Measurements from ENCODE around the gene C11orf24.

DNA sequence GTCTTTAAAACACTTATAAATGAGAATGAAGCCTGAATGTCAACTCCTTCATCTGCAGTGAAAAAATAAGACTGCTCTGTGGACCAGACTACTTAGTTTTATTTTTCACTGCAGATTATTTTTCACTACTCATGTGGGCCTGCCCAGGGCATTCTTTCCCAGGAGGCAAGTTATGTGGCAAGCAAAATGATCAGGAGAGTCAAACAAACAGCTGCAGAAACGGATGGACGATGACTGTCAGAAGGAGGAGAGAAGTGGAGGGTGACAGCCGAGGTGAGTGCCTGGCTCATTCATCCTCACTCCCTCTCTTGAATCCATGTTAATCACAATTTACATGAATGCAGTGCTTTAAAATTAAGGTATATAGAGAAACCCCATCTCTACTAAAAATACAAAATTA is 34.9 kb upstream of the C11orf24 start:
- TF ChIP-seq, protein P1, sequence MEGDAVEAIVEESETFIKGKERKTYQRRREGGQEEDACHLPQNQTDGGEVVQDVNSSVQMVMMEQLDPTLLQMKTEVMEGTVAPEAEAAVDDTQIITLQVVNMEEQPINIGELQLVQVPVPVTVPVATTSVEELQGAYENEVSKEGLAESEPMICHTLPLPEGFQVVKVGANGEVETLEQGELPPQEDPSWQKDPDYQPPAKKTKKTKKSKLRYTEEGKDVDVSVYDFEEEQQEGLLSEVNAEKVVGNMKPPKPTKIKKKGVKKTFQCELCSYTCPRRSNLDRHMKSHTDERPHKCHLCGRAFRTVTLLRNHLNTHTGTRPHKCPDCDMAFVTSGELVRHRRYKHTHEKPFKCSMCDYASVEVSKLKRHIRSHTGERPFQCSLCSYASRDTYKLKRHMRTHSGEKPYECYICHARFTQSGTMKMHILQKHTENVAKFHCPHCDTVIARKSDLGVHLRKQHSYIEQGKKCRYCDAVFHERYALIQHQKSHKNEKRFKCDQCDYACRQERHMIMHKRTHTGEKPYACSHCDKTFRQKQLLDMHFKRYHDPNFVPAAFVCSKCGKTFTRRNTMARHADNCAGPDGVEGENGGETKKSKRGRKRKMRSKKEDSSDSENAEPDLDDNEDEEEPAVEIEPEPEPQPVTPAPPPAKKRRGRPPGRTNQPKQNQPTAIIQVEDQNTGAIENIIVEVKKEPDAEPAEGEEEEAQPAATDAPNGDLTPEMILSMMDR (IDR thresholded peaks at IDR 0.05), result no peak
- no peak for TF ChIP-seq FOSL2 (IDR thresholded peaks at IDR 0.05)
- no peak for TF ChIP-seq FOSL2 (CRISPR knock-in tag; IDR thresholded peaks at IDR 0.05)
